Activated CD4-positive, alpha-beta T cell treated with anti-CD3 and anti-CD28 coated beads for 4 hours (primary cell): ENCODE results near the gene IMMT.

Experiments
- DNase-seq, 2 donors: peaks; one replicate each; pipeline ENCODE4 v3.0.0-alpha.2; 2020

The IMMT gene

DNA sequence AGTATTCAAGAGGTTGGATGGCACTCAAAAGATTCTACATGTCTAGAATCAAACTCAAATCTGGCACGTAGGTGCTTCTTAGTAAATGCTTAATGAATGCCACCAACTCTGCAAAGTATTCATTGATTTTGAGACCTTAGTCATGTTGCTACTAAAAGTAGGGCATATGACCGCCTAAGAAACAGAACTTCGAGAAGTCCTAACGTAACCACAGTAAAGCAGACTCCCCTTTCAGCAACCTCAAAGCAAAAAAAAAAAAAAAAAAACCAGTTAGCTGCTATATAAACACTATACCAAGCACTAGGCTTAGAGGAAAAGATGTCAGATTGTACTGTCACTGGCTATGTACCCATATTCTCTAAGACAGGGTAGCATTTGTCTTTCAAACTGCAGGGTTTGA lies 55.3 kb downstream of the IMMT start:
- DNase-seq: no peak

GRCh38 chr2:86138736-86139625 lies 56.3 kb downstream of the IMMT start:
- DNase-seq: no peak

- DNase-seq: no peak
Observed at GRCh38 chr2:86136141-86136540, 59.1 kb downstream of the IMMT start.

DNA sequence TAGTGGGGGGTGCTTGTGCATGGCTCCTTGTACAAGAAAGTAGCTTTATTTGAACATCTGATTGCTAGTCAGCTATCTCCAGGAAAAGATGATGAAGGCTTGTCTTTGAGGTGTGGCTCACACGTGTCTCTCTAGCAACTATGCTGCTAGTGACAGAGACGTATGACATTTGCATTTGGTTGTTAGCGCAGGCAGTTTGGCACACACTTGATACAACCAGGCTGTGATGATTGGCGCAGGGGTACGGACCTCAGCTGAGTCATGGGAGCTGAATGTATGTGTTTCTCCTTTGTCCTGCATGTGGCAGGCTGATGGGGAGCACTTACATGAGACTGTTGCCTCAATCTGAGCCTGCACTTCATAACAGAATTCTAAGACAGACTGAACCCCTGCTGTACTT lies 59.6 kb downstream of the IMMT start:
- no peak for DNase-seq

GRCh38 chr2:86134709-86135108 lies 60.6 kb downstream of the IMMT start:
- DNase-seq: no peak

DNA sequence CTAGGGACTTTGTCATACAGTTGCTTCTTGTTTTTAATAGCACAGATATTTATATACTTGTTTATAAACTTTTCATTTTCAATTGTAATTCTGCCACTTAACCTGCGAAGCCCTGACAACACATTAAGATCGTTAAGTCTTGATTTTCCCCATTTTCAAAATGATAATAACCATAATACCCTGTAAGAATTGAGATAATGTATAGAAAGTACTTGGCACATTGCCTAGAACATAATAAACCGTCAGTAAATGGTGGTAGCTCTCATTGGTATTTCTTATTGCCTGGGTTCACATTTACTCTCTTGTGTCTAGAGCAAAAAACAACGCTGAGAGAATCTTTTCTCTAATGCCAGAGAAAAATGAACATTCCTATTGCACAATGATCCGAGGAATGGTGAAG lies 70.6 kb downstream of the IMMT start:
- DNase-seq: no peak

- DNase-seq: no peak
Observed at GRCh38 chr2:86123328-86123925, 71.8 kb downstream of the IMMT start.

DNA sequence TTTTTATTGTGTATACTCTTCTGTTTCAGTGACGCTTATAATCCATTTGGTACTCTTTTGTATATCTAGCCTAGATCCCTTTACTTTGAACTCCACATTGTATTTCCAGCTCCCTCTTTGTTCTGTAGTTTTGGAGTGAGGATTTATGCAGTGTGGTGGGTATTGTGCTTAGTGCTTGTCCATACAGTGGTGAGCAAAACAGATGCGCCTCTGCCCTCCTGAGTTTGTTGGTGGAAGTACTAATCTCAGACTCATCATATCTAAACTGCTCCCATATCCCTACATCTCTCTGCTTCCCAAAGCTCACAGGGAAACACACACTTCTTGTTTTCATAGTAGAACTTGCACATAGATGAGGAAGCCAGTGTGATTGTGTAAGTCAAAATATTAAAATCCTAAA lies 77.1 kb downstream of the IMMT start:
- DNase-seq: no peak

GRCh38 chr2:86107031-86107430 lies 88.2 kb downstream of the IMMT start:
- no peak for DNase-seq

GRCh38 chr2:86105969-86106945 lies 89.0 kb downstream of the IMMT start, which contains the start of gene PTCD3:
Gene PTCD3 (plus strand): TSS chr2:86106235. CDS start chr2:86106248, 13 bp downstream.
- peak; percentile 94 to 96 for DNase-seq

DNA sequence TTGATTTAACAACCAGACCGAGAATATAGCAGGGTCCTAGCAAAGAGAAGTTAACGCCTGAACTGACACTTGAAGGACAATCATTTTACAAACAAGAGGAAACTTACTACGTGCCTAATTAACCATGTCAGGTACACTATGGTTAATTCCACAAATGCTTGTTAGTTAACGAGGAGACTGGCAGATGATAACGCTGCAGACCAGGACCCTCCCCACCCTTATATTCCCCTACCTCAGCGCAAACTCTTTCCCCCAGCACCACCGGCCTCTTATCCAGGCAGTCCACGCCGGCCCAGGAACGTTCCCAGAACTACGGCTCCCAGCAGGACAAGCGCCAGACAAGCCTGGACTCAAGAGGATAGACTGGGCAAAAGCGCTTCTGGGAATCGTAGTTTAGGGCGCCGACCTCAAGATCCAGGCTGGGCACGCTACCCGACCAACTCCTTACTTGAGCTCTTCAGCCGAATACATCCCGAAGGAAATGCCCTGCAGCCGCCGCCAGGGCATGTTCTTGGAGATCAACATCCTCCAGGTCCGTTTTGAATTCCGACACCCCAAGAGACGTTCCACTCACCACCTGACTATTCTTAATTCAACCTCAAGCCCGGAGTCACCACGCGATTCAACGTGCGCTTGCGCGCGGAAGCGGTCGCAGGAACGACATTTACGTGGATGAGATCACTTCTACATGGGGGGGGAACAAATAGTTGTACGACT lies 89.9 kb downstream of the IMMT start, which contains the start of gene POLR1A:
POLR1A (minus strand) TSS at position 635 of the 717 bp plus-strand sequence; CDS start at position 525, 110 bp downstream.
- peak; percentile 76 to 82 for DNase-seq

DNA sequence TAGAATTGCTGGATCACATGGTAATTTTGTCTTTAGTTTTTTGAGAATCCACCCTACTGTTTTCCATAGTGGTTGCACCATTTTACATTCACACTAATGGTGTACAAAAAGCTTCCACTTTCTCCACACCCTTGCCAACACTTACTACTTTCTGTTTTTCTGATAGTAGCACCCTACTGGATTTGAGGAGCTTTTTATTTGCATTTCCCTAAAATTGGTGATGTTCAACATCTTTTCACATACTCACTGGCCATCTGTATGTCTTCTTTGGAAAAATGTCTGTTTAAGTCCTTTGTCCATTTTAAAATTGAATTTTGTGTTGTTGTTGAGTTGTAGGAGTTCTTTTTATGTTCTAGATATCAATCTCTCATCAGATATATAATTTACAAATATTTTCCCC lies 93.1 kb downstream of the IMMT start:
- no peak for DNase-seq

DNA sequence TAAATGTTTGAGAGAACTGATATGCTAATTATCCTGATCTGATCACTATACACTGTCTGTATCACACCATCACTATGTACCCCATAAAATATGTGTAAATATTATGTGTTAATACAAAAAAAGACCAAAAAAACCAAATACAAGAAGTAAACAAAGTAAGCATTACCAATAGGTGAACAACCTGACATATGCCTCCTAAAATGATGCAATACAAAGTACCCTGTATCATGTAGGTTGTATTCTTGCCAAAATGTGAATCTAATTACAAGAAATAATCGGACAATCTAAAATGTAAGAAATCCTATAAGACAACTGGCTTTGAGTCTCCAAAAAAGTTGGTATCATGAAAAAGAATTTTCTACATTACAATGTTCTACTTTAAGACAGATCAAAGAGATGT lies 97.3 kb downstream of the IMMT start:
- DNase-seq: no peak

GRCh38 chr2:86097114-86097896 lies 98.0 kb downstream of the IMMT start:
- no peak for DNase-seq

- DNase-seq: no peak
Observed at GRCh38 chr2:86094229-86094628, 101.0 kb downstream of the IMMT start.
